Umbilical cord (tissue), 2 donors: ENCODE measurements around the gene POLR1D. TPM values are rescaled to one million over a fixed set of nuclear protein-coding genes. Genes with fewer than 3 reads are reported as not detected.
A peak's percentile ranks its signal among the peaks of the same experiment; 100 is the strongest.

ENCODE experiments used
- DNase-seq: peaks from one replicate; pipeline ENCODE4 v3.0.0-alpha.2; 2015; ENCODE audit warnings: low spot score
- total RNA-seq: library from RNA; depleted of rRNA; stranded (reverse); fragments of >200 nt; gene quantifications from one replicate; pipeline ENCODE4 v1.2.3, GENCODE V29; 2014; ENCODE audit warnings: low replicate concordance; ENCODE audit not compliant: insufficient read depth

Gene POLR1D
- total RNA-seq, 1 donor from 2014 or later, result 111 TPM

- peak; percentile 76 for DNase-seq
Observed at GRCh38 chr13:27638521-27638920, 16.8 kb downstream of the POLR1D start.

GRCh38 chr13:27639186-27639585 is 17.5 kb downstream of the POLR1D start:
- DNase-seq, result no peak

GRCh38 chr13:27641711-27642502 is 20.2 kb downstream of the POLR1D start:
- no peak for DNase-seq

GRCh38 chr13:27643334-27644132 is 21.8 kb downstream of the POLR1D start:
- DNase-seq, result no peak

- DNase-seq, result peak; percentile 53
Observed at GRCh38 chr13:27644302-27644701, 22.6 kb downstream of the POLR1D start.

- DNase-seq, result no peak
Observed at GRCh38 chr13:27650312-27650711, 28.6 kb downstream of the POLR1D start.

- DNase-seq, result no peak
Observed at GRCh38 chr13:27654059-27654458, 32.4 kb downstream of the POLR1D start.

GRCh38 chr13:27654816-27655215 is 33.1 kb downstream of the POLR1D start:
- DNase-seq, result no peak

- DNase-seq, result no peak
Observed at GRCh38 chr13:27657724-27658123, 36.0 kb downstream of the POLR1D start.

- peak; percentile 48 for DNase-seq
Observed at GRCh38 chr13:27658546-27658945, 36.9 kb downstream of the POLR1D start.

GRCh38 chr13:27659145-27659865 is 37.6 kb downstream of the POLR1D start:
- DNase-seq, result peak; percentile 14

GRCh38 chr13:27660511-27660910 is 38.8 kb downstream of the POLR1D start:
- no peak for DNase-seq

- no peak for DNase-seq
Observed at GRCh38 chr13:27661017-27661416, 39.3 kb downstream of the POLR1D start.

GRCh38 chr13:27662738-27663470 is 41.2 kb downstream of the POLR1D start:
- DNase-seq, result no peak

- peak; percentile 28 for DNase-seq
Observed at GRCh38 chr13:27663947-27664346, 42.3 kb downstream of the POLR1D start.

- no peak for DNase-seq
Observed at GRCh38 chr13:27665333-27665732, 43.6 kb downstream of the POLR1D start.

- no peak for DNase-seq
Observed at GRCh38 chr13:27665761-27666160, 44.1 kb downstream of the POLR1D start.

- no peak for DNase-seq
Observed at GRCh38 chr13:27666951-27667350, 45.3 kb downstream of the POLR1D start.

- DNase-seq, result peak; percentile 84
Observed at GRCh38 chr13:27667946-27668345, 46.3 kb downstream of the POLR1D start.

GRCh38 chr13:27670861-27671260 is 49.2 kb downstream of the POLR1D start:
- DNase-seq, result no peak

- DNase-seq, result no peak
Observed at GRCh38 chr13:27672025-27672424, 50.3 kb downstream of the POLR1D start.
